Measurements from ENCODE around the gene PRMT1. TPM values are rescaled to one million over a fixed set of nuclear protein-coding genes. Genes with fewer than 3 reads are reported as not detected.

The PRMT1 gene
- total and polyA plus RNA-seq, 12 donors, result 80.4 to 262 (median 160) TPM

- WGBS, 4 donors, result 23 to 47% (median 27%) methylated on average over 21 to 40 of the region's 40 CpGs
- peaks cover 0 to 49% of the 10 kb centered on the region in 2 donors for H3K36me3 ChIP-seq (replicated peaks in 1 of 2)
- H3K4me1 ChIP-seq (replicated peaks in 1 of 2), result peaks cover 31 to 50% of the 10 kb centered on the region in 2 donors
- intact Hi-C loops (cut with DNase I), result no loop called here
- H3K9me3 ChIP-seq (replicated peaks in 1 of 3), result no peaks in the 10 kb centered on the region
- H3K27me3 ChIP-seq, result no peaks in the 10 kb centered on the region
- H3K4me3 ChIP-seq, result peak overlapping the region in 1 of 4 donors; percentile 30
- DNase-seq, result peak; percentile 89 to 96 (median 91)
- H3K27ac ChIP-seq, result peak overlapping the region in 4 of 5 donors; percentile 39 to 79 (median 68)
- TF ChIP-seq CTCF (IDR thresholded peaks at IDR 0.05) (peak; percentile 93 to 100 (median 98)), POLR2A (IDR thresholded peaks at IDR 0.05) (no peak)
Observed at GRCh38 chr19:49680421-49681351, 3.6 kb downstream of the PRMT1 start.

DNA sequence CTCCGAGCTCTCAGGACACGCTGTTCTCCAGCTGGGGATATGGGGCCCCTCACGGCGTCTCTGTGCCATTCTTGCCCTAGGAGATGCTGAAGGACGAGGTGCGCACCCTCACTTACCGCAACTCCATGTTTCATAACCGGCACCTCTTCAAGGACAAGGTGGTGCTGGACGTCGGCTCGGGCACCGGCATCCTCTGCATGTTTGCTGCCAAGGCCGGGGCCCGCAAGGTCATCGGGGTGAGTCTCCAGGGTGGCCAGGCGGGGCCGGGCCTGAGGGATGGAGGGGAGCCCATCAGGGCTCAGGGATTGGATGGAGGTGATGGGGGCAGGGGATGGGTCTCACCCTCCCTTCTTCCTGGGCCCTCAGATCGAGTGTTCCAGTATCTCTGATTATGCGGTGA lies 4.8 kb downstream of the PRMT1 start:
- peaks cover 28 to 46% of the 10 kb centered on the region in 2 donors for H3K4me1 ChIP-seq (replicated peaks in 1 of 2)
- whole genome bisulfite sequencing, 4 donors, result 45 to 68% (median 51%) methylated on average over 12 to 19 of the region's 19 CpGs
- TF ChIP-seq CTCF (IDR thresholded peaks at IDR 0.05) (no peak), POLR2A (IDR thresholded peaks at IDR 0.05) (no peak)
- H3K27me3 ChIP-seq, result no peaks in the 10 kb centered on the region
- H3K9me3 ChIP-seq (replicated peaks in 1 of 3), result no peaks in the 10 kb centered on the region
- H3K27ac ChIP-seq, result peak overlapping the region in 3 of 5 donors; percentile 42 to 50 (median 48)
- H3K4me3 ChIP-seq, result no peak overlapping the region
- peaks cover 0 to 58% of the 10 kb centered on the region in 2 donors for H3K36me3 ChIP-seq (replicated peaks in 1 of 2)
- peak in 6 of 7 donors; percentile 43 to 60 (median 56) for DNase-seq
- intact Hi-C loops (cut with DNase I), result no loop called here

GRCh38 chr19:49682274-49682673 lies 5.2 kb downstream of the PRMT1 start:
- H3K4me1 ChIP-seq (replicated peaks in 1 of 2), result peaks cover 28 to 46% of the 10 kb centered on the region in 2 donors
- H3K36me3 ChIP-seq (replicated peaks in 1 of 2), result peaks cover 0 to 58% of the 10 kb centered on the region in 2 donors

More at GRCh38 chr19:49682274-49682673, 5.2 kb downstream of the PRMT1 start:
- intact Hi-C loops (cut with DNase I), result no loop called here
- TF ChIP-seq POLR2A (IDR thresholded peaks at IDR 0.05), result no peak
- TF ChIP-seq CTCF (IDR thresholded peaks at IDR 0.05), result no peak
- DNase-seq, result peak in 6 of 7 donors; percentile 29 to 70 (median 64)
- H3K27me3 ChIP-seq, result no peaks in the 10 kb centered on the region
- no peak overlapping the region for H3K4me3 ChIP-seq
- WGBS, 4 donors, result 59 to 74% (median 61%) methylated on average over 8 of the region's 8 CpGs
- H3K27ac ChIP-seq, result peak overlapping the region in 3 of 5 donors; percentile 42 to 50 (median 48)
- H3K9me3 ChIP-seq (replicated peaks in 1 of 3), result no peaks in the 10 kb centered on the region
